ENCODE measurements around the gene MSL3.

DNA sequence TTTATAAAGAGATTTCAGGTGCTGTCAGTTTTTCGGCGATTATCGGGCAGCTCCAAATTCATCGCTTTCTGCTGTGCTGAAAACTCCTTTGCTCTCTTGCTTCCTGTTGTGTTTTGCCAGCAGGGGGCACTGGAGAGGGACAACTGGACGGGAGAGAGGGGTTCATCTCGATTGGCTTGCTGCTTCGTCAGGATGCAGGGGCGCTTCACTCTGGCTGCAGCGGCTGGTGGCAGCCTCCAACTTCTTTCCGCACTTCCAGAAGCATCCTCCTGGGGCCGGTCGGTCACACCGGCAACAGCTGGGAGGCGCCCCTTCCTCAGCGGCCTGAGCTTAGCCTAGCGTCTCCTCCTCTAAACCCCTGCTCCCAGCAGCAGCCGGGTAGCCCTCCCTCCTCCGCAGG, 29.5 kb downstream of the MSL3 start:
- no peak for TF ChIP-seq TEAD4 (IDR thresholded peaks at IDR 0.05)
- TF ChIP-seq MAX (IDR thresholded peaks at IDR 0.05), result no peak
- TF ChIP-seq TAF1 (IDR thresholded peaks at IDR 0.05; ENCODE audit: low read depth), result no peak
- peak; percentile 10; the same call in 1 of the 2 replicates for TF ChIP-seq RAD21 (IDR thresholded peaks at IDR 0.05; ENCODE audit: low read depth)
- no peak for TF ChIP-seq EP300 (IDR thresholded peaks at IDR 0.05; ENCODE audit: borderline replicate concordance)
- no peak for TF ChIP-seq YY1 (IDR thresholded peaks at IDR 0.05; ENCODE audit: low read depth)
- TF ChIP-seq, protein P1, sequence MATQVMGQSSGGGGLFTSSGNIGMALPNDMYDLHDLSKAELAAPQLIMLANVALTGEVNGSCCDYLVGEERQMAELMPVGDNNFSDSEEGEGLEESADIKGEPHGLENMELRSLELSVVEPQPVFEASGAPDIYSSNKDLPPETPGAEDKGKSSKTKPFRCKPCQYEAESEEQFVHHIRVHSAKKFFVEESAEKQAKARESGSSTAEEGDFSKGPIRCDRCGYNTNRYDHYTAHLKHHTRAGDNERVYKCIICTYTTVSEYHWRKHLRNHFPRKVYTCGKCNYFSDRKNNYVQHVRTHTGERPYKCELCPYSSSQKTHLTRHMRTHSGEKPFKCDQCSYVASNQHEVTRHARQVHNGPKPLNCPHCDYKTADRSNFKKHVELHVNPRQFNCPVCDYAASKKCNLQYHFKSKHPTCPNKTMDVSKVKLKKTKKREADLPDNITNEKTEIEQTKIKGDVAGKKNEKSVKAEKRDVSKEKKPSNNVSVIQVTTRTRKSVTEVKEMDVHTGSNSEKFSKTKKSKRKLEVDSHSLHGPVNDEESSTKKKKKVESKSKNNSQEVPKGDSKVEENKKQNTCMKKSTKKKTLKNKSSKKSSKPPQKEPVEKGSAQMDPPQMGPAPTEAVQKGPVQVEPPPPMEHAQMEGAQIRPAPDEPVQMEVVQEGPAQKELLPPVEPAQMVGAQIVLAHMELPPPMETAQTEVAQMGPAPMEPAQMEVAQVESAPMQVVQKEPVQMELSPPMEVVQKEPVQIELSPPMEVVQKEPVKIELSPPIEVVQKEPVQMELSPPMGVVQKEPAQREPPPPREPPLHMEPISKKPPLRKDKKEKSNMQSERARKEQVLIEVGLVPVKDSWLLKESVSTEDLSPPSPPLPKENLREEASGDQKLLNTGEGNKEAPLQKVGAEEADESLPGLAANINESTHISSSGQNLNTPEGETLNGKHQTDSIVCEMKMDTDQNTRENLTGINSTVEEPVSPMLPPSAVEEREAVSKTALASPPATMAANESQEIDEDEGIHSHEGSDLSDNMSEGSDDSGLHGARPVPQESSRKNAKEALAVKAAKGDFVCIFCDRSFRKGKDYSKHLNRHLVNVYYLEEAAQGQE (IDR thresholded peaks at IDR 0.05; ENCODE audit: low read depth), result no peak
- no peak for TF ChIP-seq ZBTB7A (IDR thresholded peaks at IDR 0.05; ENCODE audit: low read depth)
- no peak for TF ChIP-seq CEBPB (IDR thresholded peaks at IDR 0.05)
